Keratinocyte (primary cell): ENCODE data around the gene PCBD1. TPM values are rescaled to one million over a fixed set of nuclear protein-coding genes. Genes with fewer than 3 reads are reported as not detected.

ENCODE experiments used
- DNase-seq: peaks from one replicate; pipeline ENCODE4 v3.0.0-alpha.2; 2011; ENCODE audit warnings: low read depth, missing footprints, low spot score
- FAIRE-seq: peaks from 2 replicates; lab custom pipeline; 2011; peaks lifted over from hg19 to GRCh38; lab: Jason Lieb, UNC
- H2AFZ ChIP-seq: 2 replicates; pipeline ENCODE4 v1.6.0; 2012; ENCODE audit warnings: low read length, control low read depth, inconsistent platforms; ENCODE audit not compliant: control insufficient read depth
- H3K27ac ChIP-seq: 2 replicates; pipeline ENCODE4 v1.5.1; 2011; ENCODE audit warnings: low read length; ENCODE audit not compliant: control insufficient read depth, insufficient read depth
- H3K27me3 ChIP-seq: 3 replicates; pipeline ENCODE4 v1.6.0; 2011; ENCODE audit warnings: low read length; ENCODE audit not compliant: control insufficient read depth, insufficient read depth; ENCODE audit errors: extremely low read depth
- H3K36me3 ChIP-seq, 2 experiments: 2 replicates in 1 of 2; 3 replicates in 1 of 2; pipeline ENCODE4 v1.5.1; 2011; ENCODE audit warnings: low read length in 2 of 2, mild to moderate bottlenecking in 1 of 2; ENCODE audit not compliant: control insufficient read depth in 2 of 2, insufficient read depth in 2 of 2; ENCODE audit errors: extremely low read depth in 1 of 2
- H3K4me1 ChIP-seq: 3 replicates; pipeline ENCODE4 v1.5.1; 2011; ENCODE audit warnings: low read length; ENCODE audit not compliant: control insufficient read depth, insufficient read depth; ENCODE audit errors: extremely low read depth
- H3K4me2 ChIP-seq: 3 replicates; pipeline ENCODE4 v1.6.0; 2011; ENCODE audit warnings: low read depth, low read length; ENCODE audit not compliant: control insufficient read depth, insufficient read depth; ENCODE audit errors: extremely low read depth
- H3K4me3 ChIP-seq, 3 experiments: fragments of 200-600 bp in 1 of 3; sonication (generic) in 1 of 3; 2 replicates in 2 of 3; 3 replicates in 1 of 3; pipeline ENCODE4 v1.5.1; 2011 to 2016; ENCODE audit warnings: low read length in 3 of 3, mild to moderate bottlenecking in 3 of 3, control low read depth in 2 of 3, inconsistent platforms in 1 of 3, low read depth in 1 of 3, mixed read lengths in 1 of 3, mixed run types in 1 of 3, moderate library complexity in 1 of 3; ENCODE audit not compliant: control insufficient read depth in 2 of 3, insufficient read depth in 2 of 3; ENCODE audit errors: extremely low read depth in 1 of 3
- H3K79me2 ChIP-seq: 2 replicates; pipeline ENCODE4 v1.6.0; 2012; ENCODE audit warnings: low read length; ENCODE audit not compliant: control insufficient read depth, insufficient read depth
- H3K9ac ChIP-seq: 3 replicates; pipeline ENCODE4 v1.6.0; 2011; ENCODE audit warnings: low read length; ENCODE audit not compliant: control insufficient read depth, insufficient read depth; ENCODE audit errors: extremely low read depth
- H3K9me1 ChIP-seq: 3 replicates; pipeline ENCODE4 v1.6.0; 2011; ENCODE audit warnings: low read length; ENCODE audit not compliant: control insufficient read depth, insufficient read depth; ENCODE audit errors: extremely low read depth
- H3K9me3 ChIP-seq: 2 replicates; pipeline ENCODE4 v1.5.1; 2012; ENCODE audit warnings: low read depth, low read length; ENCODE audit not compliant: control insufficient read depth
- H4K20me1 ChIP-seq: 3 replicates; pipeline ENCODE4 v1.6.0; 2011; ENCODE audit warnings: low read length; ENCODE audit not compliant: control insufficient read depth, insufficient read depth; ENCODE audit errors: extremely low read depth
- EZH2 ChIP-seq: IDR thresholded peaks from one replicate; pipeline ENCODE4 v1.6.1; 2012; ENCODE audit warnings: inconsistent platforms, mild to moderate bottlenecking, low read length, moderate library complexity
- dilution Hi-C: fragments of 300-500 bp; cut with MboI; formaldehyde crosslinking; loops from one replicate; pipeline ENCODE4 v1.7.0; 2020; ENCODE audit warnings: low sequenced_read_pairs; ENCODE audit not compliant: extremely low pct_ligation_motif_present
- polyA plus RNA-seq, 5 experiments: library from polyadenylated mRNA; depleted of rRNA in 3 of 5; stranded (reverse) in 3 of 5; stranded (forward) in 1 of 5; unstranded in 1 of 5; fragments of >200 nt; gene quantifications; 1 replicate in 1 of 5; 2 replicates in 3 of 5; 3 replicates in 1 of 5; pipeline versions ENCODE4 v1.2.1 to v1.2.3, GENCODE V29; 2011 to 2012; ENCODE audit warnings: missing spikeins in 2 of 5, low read depth in 1 of 5, low replicate concordance in 1 of 5
- TF ChIP-seq, protein P1 (sequence below), 3 experiments: IDR thresholded peaks in 1 of 3; conservative IDR thresholded peaks in 1 of 3; optimal IDR thresholded peaks in 1 of 3; 2 replicates in 2 of 3; 3 replicates in 1 of 3; pipeline versions ENCODE3 to v1.5.1; 2011; ENCODE audit warnings: low read length in 3 of 3, mild to moderate bottlenecking in 3 of 3, moderate library complexity in 2 of 3, control low read depth in 1 of 3, inconsistent platforms in 1 of 3; ENCODE audit not compliant: insufficient read depth in 2 of 3; ENCODE audit errors: extremely low read depth in 1 of 3

PCBD1 gene
- polyA plus RNA-seq, 1 donor (not counting 4 experiments of a cell fraction or from before 2014, with no cell fraction given), result 41.5 TPM

DNA sequence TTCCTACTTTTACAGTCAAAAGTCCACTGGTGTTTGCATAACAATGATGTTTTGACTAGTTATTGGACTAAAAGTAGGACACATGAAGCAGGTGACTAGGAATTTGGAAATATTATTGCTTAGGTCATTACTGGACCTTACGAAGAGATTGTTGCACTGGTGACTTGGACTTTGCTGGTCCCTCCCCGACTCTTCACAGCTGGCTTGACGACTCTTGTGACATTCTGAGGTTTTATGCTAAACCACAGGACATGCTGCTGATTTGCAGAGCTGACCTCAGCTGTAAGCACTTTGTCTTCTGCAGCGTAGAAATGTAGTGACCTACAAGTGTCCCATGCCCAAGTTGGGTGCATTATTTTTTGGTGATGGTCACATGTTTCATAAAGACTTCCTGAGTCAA is 21.9 kb downstream of the PCBD1 start:
- Histone ChIP-seq H3K27ac (no peak overlapping the region), H3K4me1 (peaks cover 8% of the 10 kb centered on the region), H3K4me3 (no peak overlapping the region), H4K20me1 (no peaks in the 10 kb centered on the region), H3K9ac (no peak overlapping the region), H3K79me2 (no peaks in the 10 kb centered on the region), H3K36me3 (peaks cover 3 to 25% of the 10 kb centered on the region in 2 experiments), H3K9me1 (no peaks in the 10 kb centered on the region), H3K4me2 (no peak overlapping the region), H3K9me3 (no peaks in the 10 kb centered on the region), H2AFZ (no peak overlapping the region), H3K27me3 (no peaks in the 10 kb centered on the region)
- no peak for TF ChIP-seq EZH2
- TF ChIP-seq, protein P1, sequence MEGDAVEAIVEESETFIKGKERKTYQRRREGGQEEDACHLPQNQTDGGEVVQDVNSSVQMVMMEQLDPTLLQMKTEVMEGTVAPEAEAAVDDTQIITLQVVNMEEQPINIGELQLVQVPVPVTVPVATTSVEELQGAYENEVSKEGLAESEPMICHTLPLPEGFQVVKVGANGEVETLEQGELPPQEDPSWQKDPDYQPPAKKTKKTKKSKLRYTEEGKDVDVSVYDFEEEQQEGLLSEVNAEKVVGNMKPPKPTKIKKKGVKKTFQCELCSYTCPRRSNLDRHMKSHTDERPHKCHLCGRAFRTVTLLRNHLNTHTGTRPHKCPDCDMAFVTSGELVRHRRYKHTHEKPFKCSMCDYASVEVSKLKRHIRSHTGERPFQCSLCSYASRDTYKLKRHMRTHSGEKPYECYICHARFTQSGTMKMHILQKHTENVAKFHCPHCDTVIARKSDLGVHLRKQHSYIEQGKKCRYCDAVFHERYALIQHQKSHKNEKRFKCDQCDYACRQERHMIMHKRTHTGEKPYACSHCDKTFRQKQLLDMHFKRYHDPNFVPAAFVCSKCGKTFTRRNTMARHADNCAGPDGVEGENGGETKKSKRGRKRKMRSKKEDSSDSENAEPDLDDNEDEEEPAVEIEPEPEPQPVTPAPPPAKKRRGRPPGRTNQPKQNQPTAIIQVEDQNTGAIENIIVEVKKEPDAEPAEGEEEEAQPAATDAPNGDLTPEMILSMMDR (optimal IDR thresholded peaks at IDR 0.05 in 1 of 3, IDR thresholded peaks at IDR 0.05 in 1 of 3, conservative IDR thresholded peaks at IDR 0.05 in 1 of 3; ENCODE audit: extremely low read depth in 1 of 3, insufficient read depth in 2 of 3, low read length in 3 of 3), result no peak
- DNase-seq (no peak), FAIRE-seq (no peak)
- dilution Hi-C loops, result no loop called here

DNA sequence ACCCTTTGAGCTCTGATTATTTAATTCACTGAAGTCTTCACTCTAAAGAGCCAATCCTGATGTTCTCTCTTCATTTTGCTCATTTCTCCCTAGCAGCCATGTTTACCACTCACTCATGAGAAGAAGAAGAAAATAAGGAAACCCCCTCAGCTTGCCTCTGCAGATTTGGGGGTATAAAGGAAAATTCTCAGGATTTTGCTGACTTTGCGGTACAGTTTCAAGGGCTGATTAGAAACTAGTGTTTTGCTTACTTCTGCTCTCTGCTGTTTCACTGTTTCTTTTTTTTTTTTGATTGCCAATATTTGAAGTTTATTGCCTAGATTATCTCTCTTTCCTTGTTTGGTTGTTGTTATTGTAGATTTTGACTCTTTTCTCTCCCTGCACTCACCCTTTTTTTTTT is 23.4 kb downstream of the PCBD1 start:
- no peak overlapping the region for H3K27ac ChIP-seq
- no peaks in the 10 kb centered on the region for H3K9me1 ChIP-seq
- H3K9me3 ChIP-seq, result no peaks in the 10 kb centered on the region
- H3K79me2 ChIP-seq, result no peaks in the 10 kb centered on the region
- DNase-seq (no peak), FAIRE-seq (no peak)
- no peaks in the 10 kb centered on the region for H4K20me1 ChIP-seq
- H3K9ac ChIP-seq, result no peak overlapping the region
- no peak overlapping the region for H3K4me2 ChIP-seq
- peaks cover 3 to 20% of the 10 kb centered on the region in 2 experiments for H3K36me3 ChIP-seq
- no peak overlapping the region for H2AFZ ChIP-seq
- peaks cover 8% of the 10 kb centered on the region for H3K4me1 ChIP-seq
- H3K27me3 ChIP-seq, result no peaks in the 10 kb centered on the region
- dilution Hi-C loops, result no loop called here
- no peak overlapping the region for H3K4me3 ChIP-seq
- TF ChIP-seq, protein P1 (optimal IDR thresholded peaks at IDR 0.05 in 1 of 3, IDR thresholded peaks at IDR 0.05 in 1 of 3, conservative IDR thresholded peaks at IDR 0.05 in 1 of 3; ENCODE audit: extremely low read depth in 1 of 3, insufficient read depth in 2 of 3, low read length in 3 of 3), result no peak
- no peak for TF ChIP-seq EZH2
